CD4-positive, CD25-positive, alpha-beta regulatory T cell (primary cell): Measurements from ENCODE around the gene OR8B4. TPM values are rescaled to one million over a fixed set of nuclear protein-coding genes. Genes with fewer than 3 reads are reported as not detected.

Source experiments
- ATAC-seq, 2 donors: fragments of 150-1000 bp; cut with Tn5 transposase; one replicate each; pipeline ENCODE4 v1.10.0; 2021; ENCODE audit warnings: low read depth in 2 of 2, moderate number of reproducible peaks in 2 of 2, moderate library complexity in 1 of 2
- DNase-seq, 3 donors: peaks; one replicate each; pipeline versions ENCODE4 v3.0.0 to v3.0.0-alpha.2; 2012 to 2022; ENCODE audit warnings: mixed read lengths in 1 of 3
- H3K27ac ChIP-seq: one replicate; pipeline ENCODE4 v1.7.0; 2013; ENCODE audit warnings: mild to moderate bottlenecking, low read length; ENCODE audit not compliant: insufficient read depth, poor library complexity, severe bottlenecking
- H3K27me3 ChIP-seq: one replicate; pipeline ENCODE4 v1.7.0; 2013; ENCODE audit warnings: low read length; ENCODE audit not compliant: control insufficient read depth, insufficient read depth
- H3K36me3 ChIP-seq: one replicate; pipeline ENCODE4 v1.7.0; 2013; ENCODE audit warnings: mild to moderate bottlenecking, low read length, moderate library complexity; ENCODE audit not compliant: control insufficient read depth, insufficient read depth
- H3K4me1 ChIP-seq: 2 replicates; pipeline ENCODE4 v1.7.0; 2013; ENCODE audit warnings: mild to moderate bottlenecking, low read length; ENCODE audit not compliant: insufficient read depth, control insufficient read depth, poor library complexity, severe bottlenecking
- H3K4me3 ChIP-seq: one replicate; pipeline ENCODE4 v1.7.0; 2013; ENCODE audit warnings: low read depth, mild to moderate bottlenecking, low read length, moderate library complexity
- H3K9me3 ChIP-seq, 2 experiments: 1 replicate in 1 of 2; 2 replicates in 1 of 2; pipeline ENCODE4 v1.7.0; 2013; ENCODE audit warnings: low read length in 2 of 2, mild to moderate bottlenecking in 1 of 2, moderate library complexity in 1 of 2; ENCODE audit not compliant: control insufficient read depth in 2 of 2
- H3K27ac Mint-ChIP-seq, 3 donors: one replicate each; pipeline ENCODE4 v1.8.0; 2020 to 2022; ENCODE audit warnings: mild to moderate bottlenecking in 3 of 3, mixed read lengths in 3 of 3, moderate library complexity in 2 of 3
- H3K27me3 Mint-ChIP-seq: one replicate; pipeline ENCODE4 v1.8.0; 2022; ENCODE audit warnings: mild to moderate bottlenecking, mixed read lengths
- H3K36me3 Mint-ChIP-seq: one replicate; pipeline ENCODE4 v1.8.0; 2020; ENCODE audit warnings: mixed read lengths
- H3K4me1 Mint-ChIP-seq, 4 donors: one replicate each; pipeline ENCODE4 v1.8.0; 2020 to 2022; ENCODE audit warnings: mixed read lengths in 4 of 4, mild to moderate bottlenecking in 1 of 4
- H3K4me3 Mint-ChIP-seq, 4 donors: one replicate each; pipeline ENCODE4 v1.8.0; 2020 to 2022; ENCODE audit warnings: mild to moderate bottlenecking in 4 of 4, mixed read lengths in 4 of 4, moderate library complexity in 3 of 4
- H3K9me3 Mint-ChIP-seq, 7 donors: one replicate each; pipeline ENCODE4 v1.8.0; 2020 to 2022; ENCODE audit warnings: mixed read lengths in 7 of 7, mild to moderate bottlenecking in 3 of 7, moderate library complexity in 2 of 7
- polyA plus RNA-seq, 4 donors: library from polyadenylated mRNA; unstranded; fragments of 300-500 nt; fragmentation: Illumina TruSeq; gene quantifications; one replicate each; pipeline ENCODE4 v1.2.3, GENCODE V29; 2021
- total RNA-seq: library from RNA; stranded (reverse); gene quantifications from one replicate; pipeline ENCODE4 v1.2.3, GENCODE V29; 2022

Gene OR8B4, protein sequence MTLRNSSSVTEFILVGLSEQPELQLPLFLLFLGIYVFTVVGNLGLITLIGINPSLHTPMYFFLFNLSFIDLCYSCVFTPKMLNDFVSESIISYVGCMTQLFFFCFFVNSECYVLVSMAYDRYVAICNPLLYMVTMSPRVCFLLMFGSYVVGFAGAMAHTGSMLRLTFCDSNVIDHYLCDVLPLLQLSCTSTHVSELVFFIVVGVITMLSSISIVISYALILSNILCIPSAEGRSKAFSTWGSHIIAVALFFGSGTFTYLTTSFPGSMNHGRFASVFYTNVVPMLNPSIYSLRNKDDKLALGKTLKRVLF
- not detected for total RNA-seq
- not detected for polyA plus RNA-seq

DNA sequence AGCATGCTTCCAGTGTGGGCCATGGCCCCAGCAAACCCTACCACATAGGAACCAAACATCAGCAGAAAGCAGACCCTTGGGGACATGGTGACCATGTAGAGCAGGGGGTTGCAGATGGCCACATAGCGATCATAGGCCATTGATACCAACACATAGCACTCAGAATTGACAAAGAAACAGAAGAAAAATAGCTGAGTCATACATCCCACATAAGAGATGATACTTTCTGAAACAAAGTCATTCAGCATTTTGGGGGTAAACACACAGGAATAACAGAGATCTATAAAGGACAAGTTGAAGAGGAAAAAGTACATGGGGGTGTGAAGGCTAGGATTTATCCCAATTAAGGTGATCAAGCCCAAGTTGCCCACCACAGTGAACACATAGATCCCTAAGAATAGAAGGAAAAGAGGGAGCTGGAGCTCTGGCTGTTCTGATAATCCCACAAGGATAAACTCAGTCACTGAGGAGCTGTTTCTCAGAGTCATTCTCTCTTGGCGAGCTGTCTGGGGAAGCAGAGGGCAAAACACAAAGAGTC lies at the start of gene OR8B4:
Gene OR8B4, minus strand, starts transcription at position 488 of the 538 bp plus-strand sequence. Its CDS starts 0 bp downstream, at position 488.
- Mint-ChIP-seq H3K9me3 (peaks cover 0 to 5% (median 3%) of the 10 kb centered on the region in 7 donors), H3K36me3 (no peaks in the 10 kb centered on the region), H3K4me1 (no peaks in the 10 kb centered on the region), H3K27ac (no peak within 1 kb of the TSS), H3K4me3 (no peak within 1 kb of the TSS), H3K27me3 (peaks cover 10% of the 10 kb centered on the region)
- H3K27ac ChIP-seq = no peak within 1 kb of the TSS
- H3K4me1 ChIP-seq = no peaks in the 10 kb centered on the region
- H3K4me3 ChIP-seq = no peak within 1 kb of the TSS
- no peaks in the 10 kb centered on the region for H3K36me3 ChIP-seq
- no peaks in the 10 kb centered on the region for H3K27me3 ChIP-seq
- DNase-seq (no peak), ATAC-seq (no peak)
- no peaks in the 10 kb centered on the region for H3K9me3 ChIP-seq

DNA sequence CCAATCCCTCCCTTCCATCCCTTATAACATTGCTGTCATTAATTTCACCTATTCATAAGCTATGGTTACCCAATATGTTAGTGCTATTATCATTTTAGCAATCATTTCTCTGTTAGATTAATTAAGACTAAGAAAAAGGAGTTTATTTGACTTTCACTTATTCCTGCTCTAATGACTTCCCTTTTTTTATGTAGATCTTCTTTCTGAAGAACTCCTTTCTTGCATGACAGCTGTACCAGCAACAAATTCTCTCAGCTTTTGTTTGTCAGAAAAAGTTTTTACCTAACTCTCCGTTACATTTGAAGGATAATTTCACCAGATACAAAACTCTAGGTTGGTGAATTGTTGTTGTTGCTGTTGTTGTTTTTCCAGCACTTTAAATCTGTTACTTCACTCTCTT lies 49.4 kb upstream of the OR8B4 start:
- no peaks in the 10 kb centered on the region for H3K36me3 ChIP-seq
- Mint-ChIP-seq H3K27ac (no peak overlapping the region), H3K36me3 (no peaks in the 10 kb centered on the region), H3K4me1 (no peaks in the 10 kb centered on the region), H3K4me3 (no peak overlapping the region), H3K27me3 (peaks cover 22% of the 10 kb centered on the region), H3K9me3 (peaks cover 0 to 4% (median 0%) of the 10 kb centered on the region in 7 donors)
- H3K27me3 ChIP-seq = no peaks in the 10 kb centered on the region
- no peak for DNase-seq
- no peaks in the 10 kb centered on the region for H3K4me1 ChIP-seq
- no peak overlapping the region for H3K4me3 ChIP-seq
- ATAC-seq = no peak
- H3K27ac ChIP-seq = no peak overlapping the region
- no peaks in the 10 kb centered on the region for H3K9me3 ChIP-seq

DNA sequence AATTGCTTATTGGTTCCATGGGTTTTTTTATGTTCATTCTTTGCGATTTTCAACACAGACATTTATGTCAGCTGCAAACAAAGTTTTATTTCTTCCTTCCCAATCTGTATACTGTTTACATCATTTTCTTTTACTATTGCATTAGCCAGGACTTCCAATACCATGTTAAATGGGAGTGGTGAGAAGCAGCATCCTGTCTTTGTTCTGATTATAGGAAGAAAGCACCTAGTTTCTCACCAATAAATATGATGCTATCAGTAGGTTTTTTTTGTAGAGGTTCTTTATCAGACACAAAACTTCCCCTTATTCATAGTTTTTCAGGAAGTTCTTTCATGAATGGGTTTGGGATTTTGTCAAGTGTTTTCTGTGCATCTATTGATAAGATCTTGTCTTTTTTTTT lies 48.8 kb upstream of the OR8B4 start:
- H3K36me3 Mint-ChIP-seq = no peaks in the 10 kb centered on the region
- Histone ChIP-seq H3K9me3 (no peaks in the 10 kb centered on the region), H3K27me3 (no peaks in the 10 kb centered on the region), H3K36me3 (no peaks in the 10 kb centered on the region), H3K27ac (no peak overlapping the region), H3K4me3 (no peak overlapping the region), H3K4me1 (no peaks in the 10 kb centered on the region)
- ATAC-seq = no peak
- H3K4me1 Mint-ChIP-seq = no peaks in the 10 kb centered on the region
- H3K27ac Mint-ChIP-seq = no peak overlapping the region
- H3K4me3 Mint-ChIP-seq = no peak overlapping the region
- no peak for DNase-seq
- H3K27me3 Mint-ChIP-seq = peaks cover 22% of the 10 kb centered on the region
- H3K9me3 Mint-ChIP-seq = peaks cover 0 to 4% (median 0%) of the 10 kb centered on the region in 7 donors

DNA sequence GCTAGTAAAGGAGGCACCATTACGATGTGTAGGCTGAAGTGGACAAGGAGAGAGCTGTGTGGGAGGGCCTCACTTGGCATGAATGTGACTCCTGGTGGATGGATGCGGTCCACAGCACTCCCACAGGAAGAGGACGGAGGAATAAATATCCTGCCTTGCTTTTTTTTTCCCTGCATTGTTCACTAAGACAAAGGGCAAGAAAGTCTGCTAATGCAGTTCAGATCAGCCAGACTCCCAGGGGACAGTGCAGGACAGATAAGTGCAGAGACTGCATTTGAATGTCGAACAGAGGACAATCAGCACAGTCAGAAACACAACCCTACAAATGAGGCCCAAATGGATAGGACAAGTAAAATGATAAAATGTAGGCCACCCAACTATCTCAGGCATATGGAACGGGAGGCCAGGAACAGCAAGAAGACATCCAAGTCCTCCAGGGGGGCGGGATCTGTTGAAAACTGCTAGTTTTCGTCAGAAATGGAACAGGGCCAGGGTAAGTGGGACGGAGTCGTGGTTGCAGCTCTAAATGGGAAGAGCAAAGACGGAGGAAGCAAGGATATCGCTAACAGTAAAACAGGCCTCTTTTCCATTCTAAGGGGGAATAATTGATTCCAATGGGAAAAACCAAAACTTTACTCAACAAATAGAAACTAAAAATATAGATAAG lies 46.0 kb upstream of the OR8B4 start:
- no peak for ATAC-seq

DNA sequence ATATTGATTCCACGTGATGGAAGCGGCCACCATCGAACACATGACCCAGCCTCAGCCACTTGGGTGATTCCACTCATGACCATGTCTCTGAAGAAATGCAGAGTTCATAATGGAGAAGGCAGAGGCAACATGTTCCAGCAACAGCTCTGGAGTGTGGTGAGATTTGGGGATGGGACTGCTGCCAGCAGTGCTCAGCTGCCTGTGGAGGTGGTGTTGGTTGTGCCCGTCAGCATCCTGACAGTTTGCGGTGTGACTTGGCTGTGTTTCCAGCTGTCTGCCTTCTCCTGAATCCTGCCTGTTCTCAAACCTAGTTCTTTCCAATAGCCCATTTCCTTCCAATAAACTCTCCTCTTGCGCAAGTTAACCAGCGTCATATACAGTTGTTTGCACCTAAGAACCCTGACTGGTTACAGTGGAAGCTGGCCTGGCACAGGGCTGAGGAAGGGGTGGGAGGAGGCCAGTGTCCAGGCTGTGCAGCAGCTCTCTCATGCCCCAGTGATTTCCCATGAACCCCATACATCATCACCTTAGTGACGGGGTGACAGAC lies 42.8 kb upstream of the OR8B4 start:
- no peak overlapping the region for H3K27ac Mint-ChIP-seq
- H3K4me1 ChIP-seq = no peaks in the 10 kb centered on the region
- no peaks in the 10 kb centered on the region for H3K4me1 Mint-ChIP-seq
- no peaks in the 10 kb centered on the region for H3K36me3 ChIP-seq
- ATAC-seq (no peak), DNase-seq (no peak)
- H3K4me3 Mint-ChIP-seq = no peak overlapping the region
- H3K27me3 ChIP-seq = no peaks in the 10 kb centered on the region
- peaks cover 9% of the 10 kb centered on the region for H3K27me3 Mint-ChIP-seq
- H3K27ac ChIP-seq = no peak overlapping the region
- H3K36me3 Mint-ChIP-seq = no peaks in the 10 kb centered on the region
- no peak overlapping the region for H3K4me3 ChIP-seq
- peaks cover 0 to 1% (median 0%) of the 10 kb centered on the region in 7 donors for H3K9me3 Mint-ChIP-seq
- H3K9me3 ChIP-seq = no peaks in the 10 kb centered on the region

More for the DNA sequence above, 46.0 kb upstream of the OR8B4 start:
- Mint-ChIP-seq H3K36me3 (no peaks in the 10 kb centered on the region), H3K27me3 (peaks cover 15% of the 10 kb centered on the region), H3K4me1 (no peaks in the 10 kb centered on the region), H3K4me3 (no peak overlapping the region), H3K9me3 (peaks cover 0 to 4% (median 0%) of the 10 kb centered on the region in 7 donors), H3K27ac (no peak overlapping the region)
- H3K27me3 ChIP-seq = no peaks in the 10 kb centered on the region
- H3K36me3 ChIP-seq = no peaks in the 10 kb centered on the region
- no peak overlapping the region for H3K27ac ChIP-seq
- no peak for DNase-seq
- H3K4me3 ChIP-seq = no peak overlapping the region
- no peaks in the 10 kb centered on the region for H3K4me1 ChIP-seq
- no peaks in the 10 kb centered on the region for H3K9me3 ChIP-seq

DNA sequence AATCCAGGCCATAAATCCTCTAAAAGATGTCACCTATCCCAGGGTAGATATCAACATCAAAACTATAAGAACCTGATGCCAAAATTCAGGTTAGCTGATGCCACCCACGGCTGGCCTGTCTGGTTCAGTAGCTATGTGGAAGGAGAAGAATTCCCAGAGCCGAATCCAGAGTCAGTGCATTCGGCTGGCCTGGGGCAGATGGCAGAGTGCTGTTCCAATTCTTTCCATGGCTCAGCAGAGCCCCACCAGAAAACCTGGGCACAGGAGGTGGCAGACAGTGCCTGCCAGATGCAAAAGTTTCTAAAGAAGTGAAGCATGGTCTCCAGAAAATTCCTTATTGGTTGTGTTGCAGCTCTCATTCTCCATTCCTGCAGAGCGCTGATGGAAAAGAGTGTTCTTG lies 40.7 kb upstream of the OR8B4 start:
- no peak for ATAC-seq
- Mint-ChIP-seq H3K36me3 (no peaks in the 10 kb centered on the region), H3K27ac (no peak overlapping the region), H3K9me3 (peaks cover 0 to 5% (median 1%) of the 10 kb centered on the region in 7 donors), H3K27me3 (peaks cover 3% of the 10 kb centered on the region), H3K4me1 (no peaks in the 10 kb centered on the region), H3K4me3 (no peak overlapping the region)
- Histone ChIP-seq H3K36me3 (no peaks in the 10 kb centered on the region), H3K27me3 (no peaks in the 10 kb centered on the region), H3K27ac (no peak overlapping the region), H3K9me3 (no peaks in the 10 kb centered on the region), H3K4me1 (no peaks in the 10 kb centered on the region), H3K4me3 (no peak overlapping the region)
- DNase-seq = no peak

DNA sequence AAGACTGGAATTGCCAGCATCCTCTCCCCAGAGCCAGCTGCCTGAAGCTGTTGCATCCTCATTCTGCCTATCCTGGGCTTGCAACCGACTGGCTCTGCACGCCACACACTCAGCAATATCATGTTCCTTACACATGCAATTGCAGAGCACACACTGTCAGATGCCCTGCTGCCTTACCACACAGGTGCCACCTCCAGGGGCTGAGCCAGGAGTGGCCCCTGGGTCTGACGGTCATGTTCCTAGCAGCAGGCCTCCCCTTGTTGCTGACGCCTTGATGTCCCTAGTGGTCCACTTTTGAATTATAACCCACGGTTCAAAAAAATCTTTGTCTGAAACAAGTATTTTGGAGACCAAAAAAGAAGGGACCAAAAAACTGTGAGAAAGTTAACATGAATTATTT lies 39.3 kb upstream of the OR8B4 start:
- Mint-ChIP-seq H3K27me3 (no peaks in the 10 kb centered on the region), H3K36me3 (no peaks in the 10 kb centered on the region), H3K9me3 (peaks cover 0 to 5% (median 1%) of the 10 kb centered on the region in 7 donors), H3K4me3 (no peak overlapping the region), H3K4me1 (no peaks in the 10 kb centered on the region), H3K27ac (no peak overlapping the region)
- Histone ChIP-seq H3K27me3 (no peaks in the 10 kb centered on the region), H3K27ac (no peak overlapping the region), H3K36me3 (no peaks in the 10 kb centered on the region), H3K9me3 (no peaks in the 10 kb centered on the region), H3K4me3 (no peak overlapping the region), H3K4me1 (no peaks in the 10 kb centered on the region)
- DNase-seq (no peak), ATAC-seq (no peak)
